HepG2 (cell line): ENCODE results near the gene ALG8. TPM values are rescaled to one million over a fixed set of nuclear protein-coding genes. Genes with fewer than 3 reads are reported as not detected.
A peak's percentile ranks its signal among the peaks of the same experiment; 100 is the strongest.

Experiments
- ARHGAP35 ChIP-seq: sonication (generic); formaldehyde crosslinking; IDR thresholded peaks from 2 replicates; pipeline ENCODE4 v1.9.0; 2022; ENCODE audit warnings: mild to moderate bottlenecking, inconsistent platforms, moderate library complexity, missing genetic modification reagents, borderline replicate concordance
- CEBPZ ChIP-seq: IDR thresholded peaks from 2 replicates; pipeline ENCODE4 v1.6.1; 2012; ENCODE audit warnings: low read length, improper control_type of control experiment
- CREM ChIP-seq, 2 experiments: sonication (generic) in 1 of 2; formaldehyde crosslinking in 1 of 2; IDR thresholded peaks; 2 replicates each; pipeline versions ENCODE4 v1.4.0 to v1.6.1; 2016 to 2020; ENCODE audit warnings: antibody characterized with exemption in 1 of 2, mild to moderate bottlenecking in 1 of 2, missing genetic modification reagents in 1 of 2
- IKZF1 ChIP-seq: fragments of 450-650 bp; IDR thresholded peaks from 2 replicates; pipeline ENCODE4 v1.7.1; 2016
- KLF11 ChIP-seq: IDR thresholded peaks from 2 replicates; pipeline ENCODE4 v1.6.1; 2016; ENCODE audit warnings: missing compliant biosample characterization
- MXI1 ChIP-seq: IDR thresholded peaks from 3 replicates; pipeline ENCODE4 v1.6.1; 2012; ENCODE audit warnings: low read depth, low read length, inconsistent platforms, borderline replicate concordance
- NBN ChIP-seq: fragments of 450-650 bp; conservative IDR thresholded peaks from 2 replicates; pipeline ENCODE4 v1.6.1; 2017
- NR2F1 ChIP-seq, 2 experiments: fragments of 450-650 bp in 1 of 2; formaldehyde crosslinking in 1 of 2; IDR thresholded peaks; 2 replicates each; pipeline versions ENCODE4 v1.5.0 to v1.6.1; 2016 to 2020; ENCODE audit warnings: mild to moderate bottlenecking in 1 of 2, missing compliant biosample characterization in 1 of 2, missing genetic modification reagents in 1 of 2, moderate library complexity in 1 of 2
- POLR2AphosphoS5 ChIP-seq: IDR thresholded peaks from 2 replicates; pipeline ENCODE4 v1.6.1; 2012; ENCODE audit warnings: low read depth, low read length
- REL ChIP-seq: sonication (generic); formaldehyde crosslinking; conservative IDR thresholded peaks from 2 replicates; pipeline ENCODE4 v1.8.0; 2022; ENCODE audit warnings: mild to moderate bottlenecking, missing genetic modification reagents, moderate library complexity
- SALL1 ChIP-seq: sonication (generic); formaldehyde crosslinking; IDR thresholded peaks from 2 replicates; pipeline ENCODE4 v1.8.0; 2022; ENCODE audit warnings: mild to moderate bottlenecking, missing genetic modification reagents
- SP4 ChIP-seq: sonication (generic); formaldehyde crosslinking; IDR thresholded peaks from 2 replicates; pipeline ENCODE4 v1.8.1; 2023; ENCODE audit warnings: mild to moderate bottlenecking, missing genetic modification reagents
- ZFP37 ChIP-seq: sonication (generic); formaldehyde crosslinking; IDR thresholded peaks from 2 replicates; pipeline ENCODE4 v1.4.0; 2020; ENCODE audit warnings: missing genetic modification reagents, borderline replicate concordance
- ZNF430 ChIP-seq: sonication (generic); formaldehyde crosslinking; IDR thresholded peaks from 2 replicates; pipeline ENCODE4 v1.9.0; 2021; ENCODE audit warnings: mild to moderate bottlenecking, missing genetic modification reagents
- ZNF549 ChIP-seq: sonication (generic); formaldehyde crosslinking; IDR thresholded peaks from 2 replicates; pipeline ENCODE4 v1.5.0; 2020; ENCODE audit warnings: missing genetic modification reagents
- ZNF556 ChIP-seq: sonication (generic); formaldehyde crosslinking; IDR thresholded peaks from 2 replicates; pipeline ENCODE4 v1.4.0; 2020; ENCODE audit warnings: mild to moderate bottlenecking, missing genetic modification reagents, borderline replicate concordance
- ZNF644 ChIP-seq: IDR thresholded peaks from 2 replicates; pipeline ENCODE4 v1.6.1; 2016; ENCODE audit warnings: low read depth
- ZNF737 ChIP-seq: sonication (generic); formaldehyde crosslinking; IDR thresholded peaks from 2 replicates; pipeline ENCODE4 v1.5.0; 2020; ENCODE audit warnings: missing genetic modification reagents, mild to moderate bottlenecking, borderline replicate concordance
- ZNF747 ChIP-seq: sonication (generic); formaldehyde crosslinking; IDR thresholded peaks from 2 replicates; pipeline ENCODE4 v1.8.1; 2023; ENCODE audit warnings: missing genetic modification reagents, mild to moderate bottlenecking, borderline replicate concordance
- polyA plus RNA-seq, 8 experiments: library from polyadenylated mRNA; depleted of rRNA in 3 of 8; stranded (reverse) in 7 of 8; unstranded in 1 of 8; fragments of >200 nt; fragmentation: Illumina TruSeq in 4 of 8; extraction: Trizol in 4 of 8; gene quantifications; 2 replicates each; pipeline versions ENCODE4 v1.2.1 to v1.2.3, GENCODE V29; 2011 to 2016; ENCODE audit warnings: low read depth in 4 of 8, missing spikeins in 1 of 8, mixed read lengths in 1 of 8; ENCODE audit not compliant: insufficient read depth in 1 of 8
- total RNA-seq, 5 experiments: library from RNA; depleted of rRNA; stranded (reverse); fragments of >200 nt; fragmentation: Illumina TruSeq; extraction: Trizol; gene quantifications; 2 replicates each; pipeline ENCODE4 v1.2.3, GENCODE V29; 2016; ENCODE audit warnings: low read depth in 1 of 5
- TF ChIP-seq, protein P1 (sequence below): sonication (generic); formaldehyde crosslinking; IDR thresholded peaks from 2 replicates; pipeline ENCODE4 v1.5.0; 2020; ENCODE audit warnings: mild to moderate bottlenecking, missing genetic modification reagents
- TF ChIP-seq, protein P2 (sequence below): IDR thresholded peaks from 2 replicates; pipeline ENCODE4 v1.4.0; 2020; ENCODE audit warnings: mild to moderate bottlenecking, missing genetic modification reagents

The ALG8 gene
- total and polyA plus RNA-seq, 2 of the 13 experiments (the other 11 are each of a cell fraction or from before 2014, with no cell fraction given) = 75.8 to 88.0 TPM

DNA sequence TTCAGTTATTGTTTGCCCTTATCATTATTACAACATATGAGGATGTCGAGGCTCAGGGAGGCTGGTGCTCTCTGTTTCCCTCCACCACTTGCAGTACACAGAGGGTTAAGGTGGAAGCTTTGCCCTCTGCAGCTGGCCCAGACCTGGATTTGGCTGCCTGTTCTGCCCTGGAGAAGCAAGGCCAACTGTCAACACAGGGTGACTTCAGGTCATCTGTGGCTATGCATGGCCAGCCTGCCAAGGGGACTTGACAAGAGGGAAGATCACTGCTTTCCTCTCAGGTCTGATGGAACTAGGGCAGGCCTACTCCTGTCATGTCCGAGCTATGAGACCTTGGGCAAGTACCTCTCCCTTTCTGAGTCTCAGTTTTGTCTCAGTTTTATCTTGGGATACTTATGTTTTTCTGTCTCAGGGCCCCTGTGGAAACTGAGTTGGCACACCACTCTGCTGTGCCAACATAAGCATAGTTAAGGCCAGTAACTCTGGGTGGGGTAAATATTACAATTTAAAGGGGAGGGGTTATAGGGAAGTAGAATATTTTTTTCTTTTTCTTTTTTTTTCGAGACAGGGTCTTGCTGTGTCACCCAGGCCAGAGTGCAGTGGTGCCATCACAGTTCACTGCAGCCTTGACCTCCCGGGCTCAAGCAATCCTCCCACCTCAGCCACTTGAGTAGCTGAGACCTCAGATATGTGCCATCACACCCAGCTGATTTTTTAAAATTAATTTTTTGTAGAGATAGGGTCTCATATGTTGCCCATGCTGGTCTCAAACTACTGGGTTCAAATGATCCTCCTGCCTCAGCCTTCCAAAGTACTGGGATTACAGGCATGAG is 78.1 kb downstream of the ALG8 start (continued):
- TF ChIP-seq, protein P1, sequence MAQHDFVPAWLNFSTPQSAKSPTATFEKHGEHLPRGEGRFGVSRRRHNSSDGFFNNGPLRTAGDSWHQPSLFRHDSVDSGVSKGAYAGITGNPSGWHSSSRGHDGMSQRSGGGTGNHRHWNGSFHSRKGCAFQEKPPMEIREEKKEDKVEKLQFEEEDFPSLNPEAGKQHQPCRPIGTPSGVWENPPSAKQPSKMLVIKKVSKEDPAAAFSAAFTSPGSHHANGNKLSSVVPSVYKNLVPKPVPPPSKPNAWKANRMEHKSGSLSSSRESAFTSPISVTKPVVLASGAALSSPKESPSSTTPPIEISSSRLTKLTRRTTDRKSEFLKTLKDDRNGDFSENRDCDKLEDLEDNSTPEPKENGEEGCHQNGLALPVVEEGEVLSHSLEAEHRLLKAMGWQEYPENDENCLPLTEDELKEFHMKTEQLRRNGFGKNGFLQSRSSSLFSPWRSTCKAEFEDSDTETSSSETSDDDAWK (CRISPR knock-in tag) = no peak
- peak; percentile 70 for TF ChIP-seq SALL1 (CRISPR knock-in tag)
- TF ChIP-seq ZNF747 = no peak
- no peak for TF ChIP-seq NBN
- TF ChIP-seq ZNF430 (CRISPR knock-in tag) = no peak
- no peak; a peak in 1 of 4 replicates for TF ChIP-seq NR2F1 (CRISPR knock-in tag; IDR thresholded peaks at IDR 0.05)
- TF ChIP-seq ZNF556 (CRISPR knock-in tag) = no peak
- no peak for TF ChIP-seq IKZF1
- no peak for TF ChIP-seq ZNF549
- TF ChIP-seq, protein P2, sequence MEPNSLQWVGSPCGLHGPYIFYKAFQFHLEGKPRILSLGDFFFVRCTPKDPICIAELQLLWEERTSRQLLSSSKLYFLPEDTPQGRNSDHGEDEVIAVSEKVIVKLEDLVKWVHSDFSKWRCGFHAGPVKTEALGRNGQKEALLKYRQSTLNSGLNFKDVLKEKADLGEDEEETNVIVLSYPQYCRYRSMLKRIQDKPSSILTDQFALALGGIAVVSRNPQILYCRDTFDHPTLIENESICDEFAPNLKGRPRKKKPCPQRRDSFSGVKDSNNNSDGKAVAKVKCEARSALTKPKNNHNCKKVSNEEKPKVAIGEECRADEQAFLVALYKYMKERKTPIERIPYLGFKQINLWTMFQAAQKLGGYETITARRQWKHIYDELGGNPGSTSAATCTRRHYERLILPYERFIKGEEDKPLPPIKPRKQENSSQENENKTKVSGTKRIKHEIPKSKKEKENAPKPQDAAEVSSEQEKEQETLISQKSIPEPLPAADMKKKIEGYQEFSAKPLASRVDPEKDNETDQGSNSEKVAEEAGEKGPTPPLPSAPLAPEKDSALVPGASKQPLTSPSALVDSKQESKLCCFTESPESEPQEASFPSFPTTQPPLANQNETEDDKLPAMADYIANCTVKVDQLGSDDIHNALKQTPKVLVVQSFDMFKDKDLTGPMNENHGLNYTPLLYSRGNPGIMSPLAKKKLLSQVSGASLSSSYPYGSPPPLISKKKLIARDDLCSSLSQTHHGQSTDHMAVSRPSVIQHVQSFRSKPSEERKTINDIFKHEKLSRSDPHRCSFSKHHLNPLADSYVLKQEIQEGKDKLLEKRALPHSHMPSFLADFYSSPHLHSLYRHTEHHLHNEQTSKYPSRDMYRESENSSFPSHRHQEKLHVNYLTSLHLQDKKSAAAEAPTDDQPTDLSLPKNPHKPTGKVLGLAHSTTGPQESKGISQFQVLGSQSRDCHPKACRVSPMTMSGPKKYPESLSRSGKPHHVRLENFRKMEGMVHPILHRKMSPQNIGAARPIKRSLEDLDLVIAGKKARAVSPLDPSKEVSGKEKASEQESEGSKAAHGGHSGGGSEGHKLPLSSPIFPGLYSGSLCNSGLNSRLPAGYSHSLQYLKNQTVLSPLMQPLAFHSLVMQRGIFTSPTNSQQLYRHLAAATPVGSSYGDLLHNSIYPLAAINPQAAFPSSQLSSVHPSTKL (CRISPR knock-in tag) = peak; percentile 18; the same call in 1 of the 2 replicates
- no peak for TF ChIP-seq REL (CRISPR knock-in tag)
- no peak for TF ChIP-seq KLF11
- 0 out of 2 replicates have a peak, but pooled peaks have one; percentile 48 for TF ChIP-seq ZNF644 (CRISPR knock-in tag)
- TF ChIP-seq CEBPZ = no peak
- no peak for TF ChIP-seq SP4
- TF ChIP-seq CREM (IDR thresholded peaks at IDR 0.05) = no peak
- no peak for TF ChIP-seq CREM (CRISPR knock-in tag; IDR thresholded peaks at IDR 0.05)
- TF ChIP-seq ZFP37 = no peak
- TF ChIP-seq POLR2AphosphoS5 = no peak
- no peak; the same call in 2 of the 3 replicates for TF ChIP-seq MXI1
- TF ChIP-seq ARHGAP35 (CRISPR knock-in tag) = no peak
- TF ChIP-seq ZNF737 (CRISPR knock-in tag) = no peak
